ENCODE data around the gene CTXND1. TPM values are rescaled to one million over a fixed set of nuclear protein-coding genes. Genes with fewer than 3 reads are reported as not detected.

The CTXND1 gene
- total RNA-seq, 1 experiment from 2014 or later: 0.04 TPM

- TF ChIP-seq, protein P1, sequence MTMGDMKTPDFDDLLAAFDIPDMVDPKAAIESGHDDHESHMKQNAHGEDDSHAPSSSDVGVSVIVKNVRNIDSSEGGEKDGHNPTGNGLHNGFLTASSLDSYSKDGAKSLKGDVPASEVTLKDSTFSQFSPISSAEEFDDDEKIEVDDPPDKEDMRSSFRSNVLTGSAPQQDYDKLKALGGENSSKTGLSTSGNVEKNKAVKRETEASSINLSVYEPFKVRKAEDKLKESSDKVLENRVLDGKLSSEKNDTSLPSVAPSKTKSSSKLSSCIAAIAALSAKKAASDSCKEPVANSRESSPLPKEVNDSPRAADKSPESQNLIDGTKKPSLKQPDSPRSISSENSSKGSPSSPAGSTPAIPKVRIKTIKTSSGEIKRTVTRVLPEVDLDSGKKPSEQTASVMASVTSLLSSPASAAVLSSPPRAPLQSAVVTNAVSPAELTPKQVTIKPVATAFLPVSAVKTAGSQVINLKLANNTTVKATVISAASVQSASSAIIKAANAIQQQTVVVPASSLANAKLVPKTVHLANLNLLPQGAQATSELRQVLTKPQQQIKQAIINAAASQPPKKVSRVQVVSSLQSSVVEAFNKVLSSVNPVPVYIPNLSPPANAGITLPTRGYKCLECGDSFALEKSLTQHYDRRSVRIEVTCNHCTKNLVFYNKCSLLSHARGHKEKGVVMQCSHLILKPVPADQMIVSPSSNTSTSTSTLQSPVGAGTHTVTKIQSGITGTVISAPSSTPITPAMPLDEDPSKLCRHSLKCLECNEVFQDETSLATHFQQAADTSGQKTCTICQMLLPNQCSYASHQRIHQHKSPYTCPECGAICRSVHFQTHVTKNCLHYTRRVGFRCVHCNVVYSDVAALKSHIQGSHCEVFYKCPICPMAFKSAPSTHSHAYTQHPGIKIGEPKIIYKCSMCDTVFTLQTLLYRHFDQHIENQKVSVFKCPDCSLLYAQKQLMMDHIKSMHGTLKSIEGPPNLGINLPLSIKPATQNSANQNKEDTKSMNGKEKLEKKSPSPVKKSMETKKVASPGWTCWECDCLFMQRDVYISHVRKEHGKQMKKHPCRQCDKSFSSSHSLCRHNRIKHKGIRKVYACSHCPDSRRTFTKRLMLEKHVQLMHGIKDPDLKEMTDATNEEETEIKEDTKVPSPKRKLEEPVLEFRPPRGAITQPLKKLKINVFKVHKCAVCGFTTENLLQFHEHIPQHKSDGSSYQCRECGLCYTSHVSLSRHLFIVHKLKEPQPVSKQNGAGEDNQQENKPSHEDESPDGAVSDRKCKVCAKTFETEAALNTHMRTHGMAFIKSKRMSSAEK (CRISPR knock-in tag; IDR thresholded peaks at IDR 0.05; ENCODE audit: borderline replicate concordance): no peak
- TF ChIP-seq, protein P2, sequence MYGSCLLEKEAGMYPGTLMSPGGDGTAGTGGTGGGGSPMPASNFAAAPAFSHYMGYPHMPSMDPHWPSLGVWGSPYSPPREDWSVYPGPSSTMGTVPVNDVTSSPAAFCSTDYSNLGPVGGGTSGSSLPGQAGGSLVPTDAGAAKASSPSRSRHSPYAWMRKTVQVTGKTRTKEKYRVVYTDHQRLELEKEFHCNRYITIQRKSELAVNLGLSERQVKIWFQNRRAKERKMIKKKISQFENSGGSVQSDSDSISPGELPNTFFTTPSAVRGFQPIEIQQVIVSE (CRISPR knock-in tag; IDR thresholded peaks at IDR 0.05; ENCODE audit: borderline replicate concordance): no peak
- TF ChIP-seq ZNF317 (CRISPR knock-in tag; IDR thresholded peaks at IDR 0.05; ENCODE audit: borderline replicate concordance, low read depth) (no peak), FOXK1 (CRISPR knock-in tag; IDR thresholded peaks at IDR 0.05) (no peak), SP1 (CRISPR knock-in tag; conservative IDR thresholded peaks at IDR 0.05) (no peak), NR2C2 (CRISPR knock-in tag; IDR thresholded peaks at IDR 0.05) (no peak), FOXP1 (CRISPR knock-in tag; IDR thresholded peaks at IDR 0.05; ENCODE audit: borderline replicate concordance) (no peak), SMAD3 (CRISPR knock-in tag; IDR thresholded peaks at IDR 0.05; ENCODE audit: borderline replicate concordance) (no peak), GTF2I (CRISPR knock-in tag; conservative IDR thresholded peaks at IDR 0.05) (no peak), IRF2 (CRISPR knock-in tag; IDR thresholded peaks at IDR 0.05; ENCODE audit: borderline replicate concordance, low read depth) (no peak), TP53 (CRISPR knock-in tag; IDR thresholded peaks at IDR 0.05) (no peak), JUN (CRISPR knock-in tag; IDR thresholded peaks at IDR 0.05) (no peak)
- TF ChIP-seq, protein P3, sequence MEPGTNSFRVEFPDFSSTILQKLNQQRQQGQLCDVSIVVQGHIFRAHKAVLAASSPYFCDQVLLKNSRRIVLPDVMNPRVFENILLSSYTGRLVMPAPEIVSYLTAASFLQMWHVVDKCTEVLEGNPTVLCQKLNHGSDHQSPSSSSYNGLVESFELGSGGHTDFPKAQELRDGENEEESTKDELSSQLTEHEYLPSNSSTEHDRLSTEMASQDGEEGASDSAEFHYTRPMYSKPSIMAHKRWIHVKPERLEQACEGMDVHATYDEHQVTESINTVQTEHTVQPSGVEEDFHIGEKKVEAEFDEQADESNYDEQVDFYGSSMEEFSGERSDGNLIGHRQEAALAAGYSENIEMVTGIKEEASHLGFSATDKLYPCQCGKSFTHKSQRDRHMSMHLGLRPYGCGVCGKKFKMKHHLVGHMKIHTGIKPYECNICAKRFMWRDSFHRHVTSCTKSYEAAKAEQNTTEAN (CRISPR knock-in tag; IDR thresholded peaks at IDR 0.05): no peak
- TF ChIP-seq, protein P4, sequence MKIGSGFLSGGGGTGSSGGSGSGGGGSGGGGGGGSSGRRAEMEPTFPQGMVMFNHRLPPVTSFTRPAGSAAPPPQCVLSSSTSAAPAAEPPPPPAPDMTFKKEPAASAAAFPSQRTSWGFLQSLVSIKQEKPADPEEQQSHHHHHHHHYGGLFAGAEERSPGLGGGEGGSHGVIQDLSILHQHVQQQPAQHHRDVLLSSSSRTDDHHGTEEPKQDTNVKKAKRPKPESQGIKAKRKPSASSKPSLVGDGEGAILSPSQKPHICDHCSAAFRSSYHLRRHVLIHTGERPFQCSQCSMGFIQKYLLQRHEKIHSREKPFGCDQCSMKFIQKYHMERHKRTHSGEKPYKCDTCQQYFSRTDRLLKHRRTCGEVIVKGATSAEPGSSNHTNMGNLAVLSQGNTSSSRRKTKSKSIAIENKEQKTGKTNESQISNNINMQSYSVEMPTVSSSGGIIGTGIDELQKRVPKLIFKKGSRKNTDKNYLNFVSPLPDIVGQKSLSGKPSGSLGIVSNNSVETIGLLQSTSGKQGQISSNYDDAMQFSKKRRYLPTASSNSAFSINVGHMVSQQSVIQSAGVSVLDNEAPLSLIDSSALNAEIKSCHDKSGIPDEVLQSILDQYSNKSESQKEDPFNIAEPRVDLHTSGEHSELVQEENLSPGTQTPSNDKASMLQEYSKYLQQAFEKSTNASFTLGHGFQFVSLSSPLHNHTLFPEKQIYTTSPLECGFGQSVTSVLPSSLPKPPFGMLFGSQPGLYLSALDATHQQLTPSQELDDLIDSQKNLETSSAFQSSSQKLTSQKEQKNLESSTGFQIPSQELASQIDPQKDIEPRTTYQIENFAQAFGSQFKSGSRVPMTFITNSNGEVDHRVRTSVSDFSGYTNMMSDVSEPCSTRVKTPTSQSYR (CRISPR knock-in tag; IDR thresholded peaks at IDR 0.05): no peak
- TF ChIP-seq, protein P5, sequence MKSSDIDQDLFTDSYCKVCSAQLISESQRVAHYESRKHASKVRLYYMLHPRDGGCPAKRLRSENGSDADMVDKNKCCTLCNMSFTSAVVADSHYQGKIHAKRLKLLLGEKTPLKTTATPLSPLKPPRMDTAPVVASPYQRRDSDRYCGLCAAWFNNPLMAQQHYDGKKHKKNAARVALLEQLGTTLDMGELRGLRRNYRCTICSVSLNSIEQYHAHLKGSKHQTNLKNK (CRISPR knock-in tag; IDR thresholded peaks at IDR 0.05): no peak
- TF ChIP-seq, protein P6, sequence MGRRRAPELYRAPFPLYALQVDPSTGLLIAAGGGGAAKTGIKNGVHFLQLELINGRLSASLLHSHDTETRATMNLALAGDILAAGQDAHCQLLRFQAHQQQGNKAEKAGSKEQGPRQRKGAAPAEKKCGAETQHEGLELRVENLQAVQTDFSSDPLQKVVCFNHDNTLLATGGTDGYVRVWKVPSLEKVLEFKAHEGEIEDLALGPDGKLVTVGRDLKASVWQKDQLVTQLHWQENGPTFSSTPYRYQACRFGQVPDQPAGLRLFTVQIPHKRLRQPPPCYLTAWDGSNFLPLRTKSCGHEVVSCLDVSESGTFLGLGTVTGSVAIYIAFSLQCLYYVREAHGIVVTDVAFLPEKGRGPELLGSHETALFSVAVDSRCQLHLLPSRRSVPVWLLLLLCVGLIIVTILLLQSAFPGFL (CRISPR knock-in tag; IDR thresholded peaks at IDR 0.05; ENCODE audit: borderline replicate concordance): no peak
- TF ChIP-seq, protein P7, sequence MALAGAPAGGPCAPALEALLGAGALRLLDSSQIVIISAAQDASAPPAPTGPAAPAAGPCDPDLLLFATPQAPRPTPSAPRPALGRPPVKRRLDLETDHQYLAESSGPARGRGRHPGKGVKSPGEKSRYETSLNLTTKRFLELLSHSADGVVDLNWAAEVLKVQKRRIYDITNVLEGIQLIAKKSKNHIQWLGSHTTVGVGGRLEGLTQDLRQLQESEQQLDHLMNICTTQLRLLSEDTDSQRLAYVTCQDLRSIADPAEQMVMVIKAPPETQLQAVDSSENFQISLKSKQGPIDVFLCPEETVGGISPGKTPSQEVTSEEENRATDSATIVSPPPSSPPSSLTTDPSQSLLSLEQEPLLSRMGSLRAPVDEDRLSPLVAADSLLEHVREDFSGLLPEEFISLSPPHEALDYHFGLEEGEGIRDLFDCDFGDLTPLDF (CRISPR knock-in tag; IDR thresholded peaks at IDR 0.05): no peak
Measured at GRCh38 chr15:80266113-80266512, 14.1 kb upstream of the CTXND1 start (continued).

All from WTC11 (cell line).